GM12878 (cell line): Measurements from ENCODE around the gene CPSF3. TPM values are rescaled to one million over a fixed set of nuclear protein-coding genes. Genes with fewer than 3 reads are reported as not detected.
A peak's percentile ranks its signal among the peaks of the same experiment; 100 is the strongest.

Experiments used
- CEBPZ ChIP-seq: fragments of 150-350 bp; IDR thresholded peaks from 2 replicates; pipeline ENCODE4 v1.6.1; 2016; ENCODE audit warnings: low read depth, low read length
- E4F1 ChIP-seq: fragments of 450-650 bp; IDR thresholded peaks from 2 replicates; pipeline ENCODE4 v1.6.1; 2018; ENCODE audit warnings: borderline replicate concordance, mild to moderate bottlenecking; ENCODE audit not compliant: partially characterized antibody
- EGR1 ChIP-seq, 2 experiments: IDR thresholded peaks; 1 replicate in 1 of 2; 2 replicates in 1 of 2; pipeline ENCODE4 v1.6.1; 2011 to 2012; ENCODE audit warnings: low read depth in 2 of 2, low read length in 2 of 2, borderline replicate concordance in 1 of 2, mild to moderate bottlenecking in 1 of 2, moderate library complexity in 1 of 2
- GATAD2B ChIP-seq: fragments of 450-650 bp; conservative IDR thresholded peaks from 2 replicates; pipeline ENCODE4 v1.6.1; 2017; ENCODE audit warnings: low read depth, mild to moderate bottlenecking, moderate library complexity
- HDAC6 ChIP-seq: fragments of 200-600 bp; sonication (generic); IDR thresholded peaks from one replicate; pipeline ENCODE4 v1.8.0; 2017; ENCODE audit warnings: antibody characterized with exemption; ENCODE audit not compliant: unreplicated experiment
- IRF4 ChIP-seq: IDR thresholded peaks from 2 replicates; pipeline ENCODE4 v1.6.1; 2011; ENCODE audit warnings: low read depth, low read length
- MYB ChIP-seq: fragments of 150-350 bp; IDR thresholded peaks from 2 replicates; pipeline ENCODE4 v1.6.1; 2014; ENCODE audit warnings: mild to moderate bottlenecking, low read depth, low read length, borderline replicate concordance
- PRDM15 ChIP-seq: fragments of 450-650 bp; formaldehyde crosslinking; IDR thresholded peaks from 2 replicates; pipeline ENCODE4 v1.4.0; 2020; ENCODE audit warnings: mild to moderate bottlenecking, moderate library complexity
- RAD21 ChIP-seq: IDR thresholded peaks from 2 replicates; pipeline ENCODE4 v1.6.1; 2011; ENCODE audit warnings: mild to moderate bottlenecking, low read depth, low read length, moderate library complexity; ENCODE audit not compliant: insufficient read depth
- RCOR1 ChIP-seq: conservative IDR thresholded peaks from 2 replicates; pipeline ENCODE4 v1.6.1; 2012; ENCODE audit warnings: low read depth, low read length, improper control_type of control experiment
- RELA ChIP-seq: fragments of 450-650 bp; IDR thresholded peaks from 2 replicates; pipeline ENCODE4 v1.8.0; 2014; ENCODE audit warnings: borderline replicate concordance; ENCODE audit not compliant: partially characterized antibody
- RUNX3 ChIP-seq: IDR thresholded peaks from 2 replicates; pipeline ENCODE4 v1.6.1; 2012; ENCODE audit warnings: low read length, inconsistent platforms
- SIN3A ChIP-seq: IDR thresholded peaks from 2 replicates; pipeline ENCODE4 v1.6.1; 2012; ENCODE audit warnings: low read depth, low read length, improper control_type of control experiment
- SREBF1 ChIP-seq: IDR thresholded peaks from 2 replicates; pipeline ENCODE4 v1.6.1; 2012; ENCODE audit warnings: mild to moderate bottlenecking, low read length
- TCF3 ChIP-seq: IDR thresholded peaks from 2 replicates; pipeline ENCODE4 v1.6.1; 2012; ENCODE audit warnings: low read depth, mild to moderate bottlenecking, low read length, borderline replicate concordance; ENCODE audit not compliant: insufficient read depth
- ZBTB11 ChIP-seq: fragments of 450-650 bp; formaldehyde crosslinking; IDR thresholded peaks from 2 replicates; pipeline ENCODE4 v1.5.0; 2022; ENCODE audit warnings: mild to moderate bottlenecking, missing genetic modification characterization
- ZNF217 ChIP-seq: fragments of 450-650 bp; IDR thresholded peaks from 2 replicates; pipeline ENCODE4 v1.6.1; 2017; ENCODE audit warnings: antibody characterized with exemption, mild to moderate bottlenecking
- ZNF384 ChIP-seq: IDR thresholded peaks from 2 replicates; pipeline ENCODE4 v1.6.1; 2012; ENCODE audit warnings: low read depth, mild to moderate bottlenecking, low read length, improper control_type of control experiment, borderline replicate concordance
- polyA plus RNA-seq, 11 experiments: library from polyadenylated mRNA; depleted of rRNA in 4 of 11; unstranded in 6 of 11; stranded (reverse) in 5 of 11; fragments of >200 nt; fragmentation: Nextera tagmentation in 4 of 11; fragmentation: Illumina TruSeq in 1 of 11; extraction: Ambion mirVana in 4 of 11; extraction: Trizol in 1 of 11; gene quantifications; 1 replicate in 1 of 11; 2 replicates in 10 of 11; pipeline versions ENCODE4 v1.2.1 to v1.2.3, GENCODE V29; 2011 to 2016; ENCODE audit warnings: inconsistent platforms in 2 of 11, missing spikeins in 2 of 11, low read depth in 1 of 11
- total RNA-seq, 4 experiments: library from RNA; depleted of rRNA in 3 of 4; stranded (reverse); fragments of >200 nt in 3 of 4; fragmentation: Illumina TruSeq in 1 of 4; extraction: Trizol in 1 of 4; gene quantifications; 2 replicates each; pipeline versions ENCODE4 v1.2.1 to v1.2.3, GENCODE V29; 2013 to 2021

Gene CPSF3
- total and polyA plus RNA-seq, 10 of the 15 experiments (the other 5 are each of a cell fraction or from before 2014, with no cell fraction given) = 34.5 to 108 (median 76.1) TPM

GRCh38 chr2:9445089-9445488, 21.6 kb downstream of the CPSF3 start (continued):
- TF ChIP-seq HDAC6 (no peak), TCF3 (no peak), SIN3A (no peak), ZNF217 (no peak), PRDM15 (CRISPR knock-in tag) (no peak), GATAD2B (no peak), MYB (no peak), IRF4 (0 out of 2 replicates have a peak, but pooled peaks have one; percentile 22), ZNF384 (no peak), ZBTB11 (CRISPR knock-in tag) (no peak), RAD21 (0 out of 2 replicates have a peak, but pooled peaks have one; percentile 9), EGR1 (IDR thresholded peaks at IDR 0.05; ENCODE audit: borderline replicate concordance in 1 of 2, low read depth in 2 of 2, low read length in 2 of 2) (no peak), RCOR1 (no peak), E4F1 (no peak), CEBPZ (no peak), SREBF1 (no peak), RELA (no peak), RUNX3 (peak; percentile 80)
